Measurements from ENCODE around the gene CPSF7. TPM values are rescaled to one million over a fixed set of nuclear protein-coding genes. Genes with fewer than 3 reads are reported as not detected.
"Not testable (repeated sequence)": the region's sequence is repeated elsewhere in the genome, so short reads cannot be mapped to it uniquely, and the experiment has no call there.

The CPSF7 gene
- total RNA-seq, 3 donors from 2014 or later = 40.6 to 62.5 (median 46.2) TPM

- TF ChIP-seq POLR2AphosphoS5 (IDR thresholded peaks at IDR 0.05) = no peak
- DNase-seq (ENCODE audit: low spot score in 2 of 2) = no peak
- intact Hi-C loops (cut with DNase I; ENCODE audit: low total_unique reads) = no loop called here
- H3K9me3 ChIP-seq = no peaks in the 10 kb centered on the region
- peaks cover 0 to 8% of the 10 kb centered on the region in 2 donors for H3K4me1 ChIP-seq
- H3K27me3 ChIP-seq = no peaks in the 10 kb centered on the region
- H3K36me3 ChIP-seq = no peaks in the 10 kb centered on the region
- peak overlapping the region; percentile 80 to 89 (median 83) for H3K4me3 ChIP-seq
- H3K27ac ChIP-seq = peak overlapping the region; percentile 81 to 92
Observed at GRCh38 chr11:61392981-61393595, 36.7 kb downstream of the CPSF7 start.

GRCh38 chr11:61390161-61390560 lies 39.6 kb downstream of the CPSF7 start:
- no peak for DNase-seq (ENCODE audit: low spot score in 2 of 2)
- H3K36me3 ChIP-seq = no peaks in the 10 kb centered on the region
- H3K27ac ChIP-seq = no peak overlapping the region
- H3K4me1 ChIP-seq = peaks cover 0 to 8% of the 10 kb centered on the region in 2 donors
- H3K4me3 ChIP-seq = no peak overlapping the region
- TF ChIP-seq POLR2A (IDR thresholded peaks at IDR 0.05) (no peak), POLR2AphosphoS5 (IDR thresholded peaks at IDR 0.05) (no peak)
- TF ChIP-seq, protein P1, sequence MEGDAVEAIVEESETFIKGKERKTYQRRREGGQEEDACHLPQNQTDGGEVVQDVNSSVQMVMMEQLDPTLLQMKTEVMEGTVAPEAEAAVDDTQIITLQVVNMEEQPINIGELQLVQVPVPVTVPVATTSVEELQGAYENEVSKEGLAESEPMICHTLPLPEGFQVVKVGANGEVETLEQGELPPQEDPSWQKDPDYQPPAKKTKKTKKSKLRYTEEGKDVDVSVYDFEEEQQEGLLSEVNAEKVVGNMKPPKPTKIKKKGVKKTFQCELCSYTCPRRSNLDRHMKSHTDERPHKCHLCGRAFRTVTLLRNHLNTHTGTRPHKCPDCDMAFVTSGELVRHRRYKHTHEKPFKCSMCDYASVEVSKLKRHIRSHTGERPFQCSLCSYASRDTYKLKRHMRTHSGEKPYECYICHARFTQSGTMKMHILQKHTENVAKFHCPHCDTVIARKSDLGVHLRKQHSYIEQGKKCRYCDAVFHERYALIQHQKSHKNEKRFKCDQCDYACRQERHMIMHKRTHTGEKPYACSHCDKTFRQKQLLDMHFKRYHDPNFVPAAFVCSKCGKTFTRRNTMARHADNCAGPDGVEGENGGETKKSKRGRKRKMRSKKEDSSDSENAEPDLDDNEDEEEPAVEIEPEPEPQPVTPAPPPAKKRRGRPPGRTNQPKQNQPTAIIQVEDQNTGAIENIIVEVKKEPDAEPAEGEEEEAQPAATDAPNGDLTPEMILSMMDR (IDR thresholded peaks at IDR 0.05) = no peak
- no peaks in the 10 kb centered on the region for H3K27me3 ChIP-seq
- H3K9me3 ChIP-seq = no peaks in the 10 kb centered on the region
- intact Hi-C loops (cut with DNase I; ENCODE audit: low total_unique reads) = no loop called here

DNA sequence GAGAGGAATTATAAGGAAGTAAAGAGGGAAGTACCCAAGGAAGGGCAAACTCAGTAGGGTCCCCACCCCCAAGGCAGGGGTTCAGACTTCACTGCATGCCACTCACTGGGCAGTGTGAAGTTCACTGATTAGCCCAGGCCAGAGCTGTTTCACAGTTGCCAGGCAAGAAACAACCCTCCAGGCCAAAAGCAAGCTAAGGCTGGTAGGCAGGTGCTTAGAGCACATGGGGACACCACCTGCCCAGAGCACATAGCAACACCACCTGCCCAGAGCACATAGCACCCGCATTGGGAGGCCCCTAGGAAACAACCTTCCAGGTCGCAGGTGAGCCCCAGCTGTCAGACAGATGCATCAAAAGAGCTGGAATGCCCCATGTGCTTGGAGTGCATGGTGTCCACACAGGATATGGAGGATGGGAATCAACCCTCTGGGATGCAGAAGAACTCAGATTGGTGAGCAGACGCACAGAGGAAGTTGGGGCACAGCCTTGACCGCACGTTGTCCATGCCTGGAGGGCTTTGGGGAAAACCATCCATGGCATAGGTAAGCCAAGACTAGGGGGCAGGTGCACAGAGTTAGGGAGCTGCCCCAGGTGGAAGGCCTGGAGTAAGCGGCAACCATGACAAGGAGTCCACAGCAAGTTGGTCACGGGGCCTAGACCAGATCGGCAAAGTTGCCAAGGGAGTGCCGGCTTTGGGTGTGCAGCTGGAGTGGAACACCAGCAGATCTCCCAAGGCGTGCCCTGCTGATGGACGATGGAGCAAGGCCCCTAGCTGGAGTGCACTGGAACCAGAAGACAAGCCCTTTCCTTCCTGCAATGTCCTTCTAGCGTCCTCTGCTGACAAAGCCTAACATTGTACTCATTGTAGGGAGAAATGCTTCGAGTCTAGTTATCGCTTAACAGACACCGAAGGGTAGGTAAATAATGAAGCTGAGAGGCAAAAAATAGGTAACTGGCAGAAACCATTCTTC lies 45.2 kb downstream of the CPSF7 start:
- Histone ChIP-seq H3K4me1 (no peaks in the 10 kb centered on the region), H3K9me3 (no peaks in the 10 kb centered on the region), H3K4me3 (no peak overlapping the region), H3K36me3 (no peaks in the 10 kb centered on the region), H3K27ac (no peak overlapping the region), H3K27me3 (no peaks in the 10 kb centered on the region)
- intact Hi-C loops (cut with DNase I; ENCODE audit: low total_unique reads) = loop anchor here (5.0 kb wide), 1 partner anchor 47 kb away; no protein-coding TSS in a partner anchor
- DNase-seq (ENCODE audit: low spot score in 2 of 2) = no peak
- TF ChIP-seq POLR2AphosphoS5 (IDR thresholded peaks at IDR 0.05) (no peak), POLR2A (IDR thresholded peaks at IDR 0.05) (no peak)
- TF ChIP-seq, protein P1 (IDR thresholded peaks at IDR 0.05) = no peak

DNA sequence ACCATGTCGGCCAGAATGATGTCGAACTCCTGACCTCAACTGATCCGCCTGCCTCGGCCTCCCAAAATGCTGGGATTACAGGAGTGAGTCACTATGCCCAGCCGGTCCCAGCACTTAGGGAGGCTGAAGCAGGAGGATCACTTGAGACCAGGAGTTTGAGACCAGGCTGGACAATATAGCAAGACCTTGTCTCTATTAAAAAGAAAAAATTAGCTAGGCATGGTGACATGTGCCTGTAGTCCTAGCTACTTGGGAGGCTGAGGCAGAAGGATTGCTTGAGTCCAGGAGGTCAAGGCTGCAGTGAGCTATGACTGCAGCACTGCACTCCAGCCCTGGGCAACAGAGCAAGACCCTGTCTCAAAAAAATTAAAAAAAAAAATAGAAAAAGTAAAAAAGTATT lies 45.9 kb downstream of the CPSF7 start:
- intact Hi-C loops (cut with DNase I; ENCODE audit: low total_unique reads) = loop anchor here (5.0 kb wide), 1 partner anchor 47 kb away; no protein-coding TSS in a partner anchor
- H3K27ac ChIP-seq; DNase-seq (ENCODE audit: low spot score in 2 of 2); H3K4me3 ChIP-seq; H3K9me3 ChIP-seq; H3K4me1 ChIP-seq; H3K36me3 ChIP-seq; H3K27me3 ChIP-seq: not testable (repeated sequence)

DNA sequence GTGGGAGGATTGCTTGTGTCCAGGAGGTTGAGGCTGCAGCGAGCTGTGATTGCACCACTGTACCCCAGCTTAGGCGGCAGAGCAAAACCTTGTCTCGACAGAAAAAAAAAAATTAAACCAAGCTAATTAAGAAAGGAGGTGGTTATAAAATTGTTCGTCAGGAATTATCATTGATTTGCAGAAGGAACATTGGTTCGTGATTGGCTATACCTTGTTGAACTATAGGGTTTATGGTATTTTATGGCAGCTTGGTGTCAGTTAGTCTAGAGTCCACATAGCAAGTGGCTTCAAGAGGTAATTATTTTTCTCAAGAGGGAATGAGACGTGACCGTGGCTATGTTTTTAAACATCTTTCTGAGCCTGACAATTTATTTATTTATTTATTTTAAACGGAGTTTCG lies 48.9 kb downstream of the CPSF7 start:
- H3K27me3 ChIP-seq = no peaks in the 10 kb centered on the region
- H3K9me3 ChIP-seq = no peaks in the 10 kb centered on the region
- H3K36me3 ChIP-seq = no peaks in the 10 kb centered on the region
- intact Hi-C loops (cut with DNase I; ENCODE audit: low total_unique reads) = loop anchor here (5.0 kb wide), 1 partner anchor 44 kb away; no protein-coding TSS in a partner anchor
- DNase-seq (ENCODE audit: low spot score in 2 of 2) = no peak
- no peak overlapping the region for H3K4me3 ChIP-seq
- no peak overlapping the region for H3K27ac ChIP-seq
- no peaks in the 10 kb centered on the region for H3K4me1 ChIP-seq
- TF ChIP-seq POLR2AphosphoS5 (IDR thresholded peaks at IDR 0.05) (no peak), POLR2A (IDR thresholded peaks at IDR 0.05) (no peak)
- TF ChIP-seq, protein P1 (IDR thresholded peaks at IDR 0.05) = no peak
